Lower leg skin (tissue), 3 donors: ENCODE results near the gene RBM47.

Experiments
- POLR2A ChIP-seq, 2 donors: fragments of 450-650 bp; IDR thresholded peaks; one replicate each; pipeline ENCODE4 v1.6.1; 2016 to 2017; ENCODE audit warnings: antibody characterized with exemption in 2 of 2, mild to moderate bottlenecking in 1 of 2, moderate library complexity in 1 of 2
- TF ChIP-seq, protein P1 (sequence below), 3 donors: fragments of 450-650 bp; IDR thresholded peaks; one replicate each; pipeline ENCODE4 v1.5.1; 2016; ENCODE audit warnings: antibody characterized with exemption in 3 of 3, mild to moderate bottlenecking in 3 of 3, moderate library complexity in 2 of 3

DNA sequence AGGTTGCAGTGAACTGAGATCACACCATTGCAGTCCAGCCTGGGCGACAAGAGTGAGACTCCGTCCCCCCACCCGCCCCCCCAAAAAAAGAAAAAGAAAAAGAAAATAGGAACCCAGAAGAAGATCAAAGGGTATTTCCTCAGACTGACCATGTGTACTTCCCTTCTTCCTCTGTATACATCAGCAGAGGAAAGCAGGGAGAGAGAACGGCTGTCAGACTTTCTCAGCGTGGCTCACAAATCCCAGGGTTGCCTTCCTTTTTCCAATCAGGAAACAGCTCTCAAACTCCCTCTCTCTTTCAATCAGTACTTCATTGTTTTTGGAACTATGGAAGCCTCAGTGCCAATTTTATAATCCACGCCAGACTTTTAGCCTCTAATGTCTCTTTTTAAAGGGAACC lies 235.4 kb downstream of the RBM47 start:
- TF ChIP-seq, protein P1, sequence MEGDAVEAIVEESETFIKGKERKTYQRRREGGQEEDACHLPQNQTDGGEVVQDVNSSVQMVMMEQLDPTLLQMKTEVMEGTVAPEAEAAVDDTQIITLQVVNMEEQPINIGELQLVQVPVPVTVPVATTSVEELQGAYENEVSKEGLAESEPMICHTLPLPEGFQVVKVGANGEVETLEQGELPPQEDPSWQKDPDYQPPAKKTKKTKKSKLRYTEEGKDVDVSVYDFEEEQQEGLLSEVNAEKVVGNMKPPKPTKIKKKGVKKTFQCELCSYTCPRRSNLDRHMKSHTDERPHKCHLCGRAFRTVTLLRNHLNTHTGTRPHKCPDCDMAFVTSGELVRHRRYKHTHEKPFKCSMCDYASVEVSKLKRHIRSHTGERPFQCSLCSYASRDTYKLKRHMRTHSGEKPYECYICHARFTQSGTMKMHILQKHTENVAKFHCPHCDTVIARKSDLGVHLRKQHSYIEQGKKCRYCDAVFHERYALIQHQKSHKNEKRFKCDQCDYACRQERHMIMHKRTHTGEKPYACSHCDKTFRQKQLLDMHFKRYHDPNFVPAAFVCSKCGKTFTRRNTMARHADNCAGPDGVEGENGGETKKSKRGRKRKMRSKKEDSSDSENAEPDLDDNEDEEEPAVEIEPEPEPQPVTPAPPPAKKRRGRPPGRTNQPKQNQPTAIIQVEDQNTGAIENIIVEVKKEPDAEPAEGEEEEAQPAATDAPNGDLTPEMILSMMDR (IDR thresholded peaks at IDR 0.05), result no peak
- no peak for TF ChIP-seq POLR2A (IDR thresholded peaks at IDR 0.05)
